Neural cell (in vitro differentiated cells): Measurements from ENCODE around the gene TAF3.

Experiments
- EZH2 ChIP-seq: fragments of 200-600, 300-800 bp; shearing (Covaris generic), sonication (generic); IDR thresholded peaks from 2 replicates; pipeline ENCODE4 v1.6.1; 2014; ENCODE audit warnings: antibody characterized with exemption, low read length, borderline replicate concordance, mild to moderate bottlenecking; ENCODE audit not compliant: insufficient read depth, poor library complexity, severe bottlenecking
- MXI1 ChIP-seq: fragments of 450-650 bp; conservative IDR thresholded peaks from 2 replicates; pipeline ENCODE4 v1.6.1; 2014; ENCODE audit warnings: antibody characterized with exemption, mild to moderate bottlenecking; ENCODE audit not compliant: poor library complexity, severe bottlenecking
- RAD21 ChIP-seq: fragments of 450-650 bp; conservative IDR thresholded peaks from 2 replicates; pipeline ENCODE4 v1.6.1; 2014; ENCODE audit warnings: antibody characterized with exemption, mild to moderate bottlenecking, moderate library complexity
- SMC3 ChIP-seq: fragments of 450-650 bp; conservative IDR thresholded peaks from 2 replicates; pipeline ENCODE4 v1.6.1; 2014; ENCODE audit warnings: antibody characterized with exemption, mild to moderate bottlenecking, moderate library complexity; ENCODE audit not compliant: poor library complexity
- TAF1 ChIP-seq: IDR thresholded peaks from 2 replicates; pipeline ENCODE4 v1.6.1; 2012; ENCODE audit warnings: low read depth
- TF ChIP-seq, protein P1 (sequence below): IDR thresholded peaks from 2 replicates; pipeline ENCODE4 v1.6.1; 2012; ENCODE audit warnings: borderline replicate concordance
- TF ChIP-seq, protein P2 (sequence below): fragments of 450-650 bp; IDR thresholded peaks from 2 replicates; pipeline ENCODE4 v1.5.1; 2014; ENCODE audit warnings: antibody characterized with exemption, mild to moderate bottlenecking, moderate library complexity; ENCODE audit not compliant: poor library complexity, severe bottlenecking

DNA sequence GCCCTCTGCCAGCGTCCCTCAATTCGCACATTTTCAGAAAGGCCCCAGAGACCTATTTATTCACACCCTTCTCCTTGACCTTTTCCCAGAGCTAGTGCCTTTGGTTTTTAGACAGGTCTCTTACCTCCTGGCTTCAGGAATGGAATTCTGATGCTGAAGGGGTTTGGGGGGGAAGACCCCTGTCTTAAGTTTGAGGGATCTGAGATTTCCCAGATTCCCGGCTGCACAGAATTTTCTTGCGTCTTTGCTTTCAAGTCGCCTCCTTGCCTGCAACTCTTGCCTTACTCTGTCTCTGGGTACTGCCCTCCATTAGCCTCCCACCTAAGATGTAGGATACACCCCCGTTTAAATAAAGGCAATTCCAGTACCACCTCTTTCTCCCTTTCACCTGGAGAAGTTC lies 238.1 kb downstream of the TAF3 start:
- TF ChIP-seq, protein P1, sequence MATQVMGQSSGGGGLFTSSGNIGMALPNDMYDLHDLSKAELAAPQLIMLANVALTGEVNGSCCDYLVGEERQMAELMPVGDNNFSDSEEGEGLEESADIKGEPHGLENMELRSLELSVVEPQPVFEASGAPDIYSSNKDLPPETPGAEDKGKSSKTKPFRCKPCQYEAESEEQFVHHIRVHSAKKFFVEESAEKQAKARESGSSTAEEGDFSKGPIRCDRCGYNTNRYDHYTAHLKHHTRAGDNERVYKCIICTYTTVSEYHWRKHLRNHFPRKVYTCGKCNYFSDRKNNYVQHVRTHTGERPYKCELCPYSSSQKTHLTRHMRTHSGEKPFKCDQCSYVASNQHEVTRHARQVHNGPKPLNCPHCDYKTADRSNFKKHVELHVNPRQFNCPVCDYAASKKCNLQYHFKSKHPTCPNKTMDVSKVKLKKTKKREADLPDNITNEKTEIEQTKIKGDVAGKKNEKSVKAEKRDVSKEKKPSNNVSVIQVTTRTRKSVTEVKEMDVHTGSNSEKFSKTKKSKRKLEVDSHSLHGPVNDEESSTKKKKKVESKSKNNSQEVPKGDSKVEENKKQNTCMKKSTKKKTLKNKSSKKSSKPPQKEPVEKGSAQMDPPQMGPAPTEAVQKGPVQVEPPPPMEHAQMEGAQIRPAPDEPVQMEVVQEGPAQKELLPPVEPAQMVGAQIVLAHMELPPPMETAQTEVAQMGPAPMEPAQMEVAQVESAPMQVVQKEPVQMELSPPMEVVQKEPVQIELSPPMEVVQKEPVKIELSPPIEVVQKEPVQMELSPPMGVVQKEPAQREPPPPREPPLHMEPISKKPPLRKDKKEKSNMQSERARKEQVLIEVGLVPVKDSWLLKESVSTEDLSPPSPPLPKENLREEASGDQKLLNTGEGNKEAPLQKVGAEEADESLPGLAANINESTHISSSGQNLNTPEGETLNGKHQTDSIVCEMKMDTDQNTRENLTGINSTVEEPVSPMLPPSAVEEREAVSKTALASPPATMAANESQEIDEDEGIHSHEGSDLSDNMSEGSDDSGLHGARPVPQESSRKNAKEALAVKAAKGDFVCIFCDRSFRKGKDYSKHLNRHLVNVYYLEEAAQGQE = no peak
- TF ChIP-seq, protein P2, sequence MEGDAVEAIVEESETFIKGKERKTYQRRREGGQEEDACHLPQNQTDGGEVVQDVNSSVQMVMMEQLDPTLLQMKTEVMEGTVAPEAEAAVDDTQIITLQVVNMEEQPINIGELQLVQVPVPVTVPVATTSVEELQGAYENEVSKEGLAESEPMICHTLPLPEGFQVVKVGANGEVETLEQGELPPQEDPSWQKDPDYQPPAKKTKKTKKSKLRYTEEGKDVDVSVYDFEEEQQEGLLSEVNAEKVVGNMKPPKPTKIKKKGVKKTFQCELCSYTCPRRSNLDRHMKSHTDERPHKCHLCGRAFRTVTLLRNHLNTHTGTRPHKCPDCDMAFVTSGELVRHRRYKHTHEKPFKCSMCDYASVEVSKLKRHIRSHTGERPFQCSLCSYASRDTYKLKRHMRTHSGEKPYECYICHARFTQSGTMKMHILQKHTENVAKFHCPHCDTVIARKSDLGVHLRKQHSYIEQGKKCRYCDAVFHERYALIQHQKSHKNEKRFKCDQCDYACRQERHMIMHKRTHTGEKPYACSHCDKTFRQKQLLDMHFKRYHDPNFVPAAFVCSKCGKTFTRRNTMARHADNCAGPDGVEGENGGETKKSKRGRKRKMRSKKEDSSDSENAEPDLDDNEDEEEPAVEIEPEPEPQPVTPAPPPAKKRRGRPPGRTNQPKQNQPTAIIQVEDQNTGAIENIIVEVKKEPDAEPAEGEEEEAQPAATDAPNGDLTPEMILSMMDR = no peak
- TF ChIP-seq MXI1 (no peak), RAD21 (no peak), EZH2 (no peak), TAF1 (no peak), SMC3 (no peak)
